Uterus (tissue), 4 donors: ENCODE data around the gene TNPO3. TPM values are rescaled to one million over a fixed set of nuclear protein-coding genes. Genes with fewer than 3 reads are reported as not detected.

Experiments
- DNase-seq, 2 donors: peaks; one replicate each; pipeline ENCODE4 v3.0.0-alpha.2; 2019 to 2020
- H3K27ac ChIP-seq, 2 donors: fragments of 200-600 bp; sonication (generic); 1 replicate in 1 of 2; 2 replicates in 1 of 2; pipeline ENCODE4 v1.5.1; 2016 to 2018
- H3K27me3 ChIP-seq, 2 donors: fragments of 200-600 bp; sonication (generic); one replicate each; pipeline ENCODE4 v1.5.1; 2018 to 2019; ENCODE audit warnings: control low read depth in 1 of 2
- H3K36me3 ChIP-seq, 2 donors: fragments of 200-600 bp; sonication (generic); one replicate each; pipeline ENCODE4 v1.5.1; 2019; ENCODE audit warnings: control low read depth in 1 of 2
- H3K4me1 ChIP-seq, 2 donors: fragments of 200-600 bp; sonication (generic); one replicate each; pipeline ENCODE4 v1.5.1; 2018 to 2019; ENCODE audit warnings: control low read depth in 1 of 2
- H3K4me3 ChIP-seq, 2 donors: fragments of 200-600 bp; sonication (generic); 1 replicate in 1 of 2; 2 replicates in 1 of 2; pipeline ENCODE4 v1.5.1; 2018 to 2019; ENCODE audit warnings: mild to moderate bottlenecking in 1 of 2
- H3K9me3 ChIP-seq, 2 donors: fragments of 200-600 bp; sonication (generic); one replicate each; pipeline ENCODE4 v1.5.1; 2019; ENCODE audit warnings: control low read depth in 1 of 2
- CTCF ChIP-seq, 4 experiments: fragments of 200-600 bp in 2 of 4; fragments of 450-650 bp in 2 of 4; sonication (generic) in 2 of 4; IDR thresholded peaks; one replicate each; pipeline ENCODE4 v1.5.1; 2016 to 2019; ENCODE audit warnings: antibody characterized with exemption in 4 of 4, mild to moderate bottlenecking in 2 of 4, moderate library complexity in 1 of 4
- POLR2A ChIP-seq, 2 donors: fragments of 450-650 bp; IDR thresholded peaks; one replicate each; pipeline ENCODE4 v1.6.1; 2016; ENCODE audit warnings: antibody characterized with exemption in 2 of 2, mild to moderate bottlenecking in 1 of 2, moderate library complexity in 1 of 2
- intact Hi-C: fragments of 100-400 bp; cut with DNase I; formaldehyde crosslinking; loops from one replicate; pipeline ENCODE4 v1.15.1; 2023; ENCODE audit warnings: low total_unique reads
- total RNA-seq, 4 donors: library from RNA; depleted of rRNA in 3 of 4; stranded (reverse); fragments of >200 nt in 3 of 4; gene quantifications; one replicate each; pipeline versions ENCODE4 v1.1.0 to v1.2.4, GENCODE V29; 2014 to 2023
- donor health status: DM: yes; HTN: yes; CAD: no.

Gene TNPO3
- total RNA-seq, result 10 to 100 TPM; 14.6 to 57.9 (median 31.9) TPM

- TF ChIP-seq CTCF (IDR thresholded peaks at IDR 0.05) (peak in 1 of 4 experiments; percentile 4), POLR2A (IDR thresholded peaks at IDR 0.05) (peak; percentile 59 to 87)
- intact Hi-C loops, result no loop called here
Measured at GRCh38 chr7:129054438-129055293, at the start of gene TNPO3. TNPO3 (minus strand) TSS chr7:129055111; CDS start chr7:129054770, 341 bp downstream.

GRCh38 chr7:129103561-129104324 is 48.8 kb upstream of the TNPO3 start:
- intact Hi-C loops, result no loop called here
- Histone ChIP-seq H3K4me1 (no peaks in the 10 kb centered on the region), H3K36me3 (no peaks in the 10 kb centered on the region), H3K4me3 (no peak overlapping the region), H3K27ac (no peak overlapping the region), H3K9me3 (no peaks in the 10 kb centered on the region), H3K27me3 (no peaks in the 10 kb centered on the region)
- no peak for DNase-seq
- TF ChIP-seq CTCF (IDR thresholded peaks at IDR 0.05) (no peak), POLR2A (IDR thresholded peaks at IDR 0.05) (no peak)

More at GRCh38 chr7:129054438-129055293, at the start of gene TNPO3:
- Histone ChIP-seq H3K27ac (peak within 1 kb of the TSS; percentile 95 to 98), H3K9me3 (no peaks in the 10 kb centered on the region), H3K27me3 (no peaks in the 10 kb centered on the region), H3K4me3 (peak within 1 kb of the TSS; percentile 83 to 100), H3K36me3 (no peaks in the 10 kb centered on the region), H3K4me1 (peaks cover 0 to 5% of the 10 kb centered on the region in 2 donors)
- DNase-seq, result peak; percentile 93 to 94

GRCh38 chr7:129101746-129102145 is 46.8 kb upstream of the TNPO3 start:
- no peak overlapping the region for H3K27ac ChIP-seq

GRCh38 chr7:129100827-129101166 is 45.9 kb upstream of the TNPO3 start:
- no peak overlapping the region for H3K4me3 ChIP-seq
- H3K27ac ChIP-seq, result no peak overlapping the region
- intact Hi-C loops, result no loop called here
- TF ChIP-seq POLR2A (IDR thresholded peaks at IDR 0.05) (no peak), CTCF (IDR thresholded peaks at IDR 0.05) (no peak)
- H3K9me3 ChIP-seq, result no peaks in the 10 kb centered on the region
- no peaks in the 10 kb centered on the region for H3K4me1 ChIP-seq
- no peaks in the 10 kb centered on the region for H3K27me3 ChIP-seq
- DNase-seq, result no peak
- no peaks in the 10 kb centered on the region for H3K36me3 ChIP-seq

More at GRCh38 chr7:129101746-129102145, 46.8 kb upstream of the TNPO3 start:
- TF ChIP-seq POLR2A (IDR thresholded peaks at IDR 0.05) (no peak), CTCF (IDR thresholded peaks at IDR 0.05) (no peak)
- intact Hi-C loops, result no loop called here
- H3K4me3 ChIP-seq, result no peak overlapping the region
- no peaks in the 10 kb centered on the region for H3K4me1 ChIP-seq
- DNase-seq, result no peak
- no peaks in the 10 kb centered on the region for H3K9me3 ChIP-seq
- no peaks in the 10 kb centered on the region for H3K36me3 ChIP-seq
- no peaks in the 10 kb centered on the region for H3K27me3 ChIP-seq
